ENCODE results near the gene GOLGA6L2.

Gene GOLGA6L2

GRCh38 chr15:23424111-23424904 lies 22.7 kb downstream of the GOLGA6L2 start:
- DNase-seq: peak in 1 of 2 donors; percentile 54
- H3K4me1 ChIP-seq: peaks cover 0 to 30% (median 9%) of the 10 kb centered on the region in 4 donors
- H3K27me3 ChIP-seq: no peaks in the 10 kb centered on the region
- H3K27ac ChIP-seq: no peak overlapping the region
- no peak overlapping the region for H3K4me3 ChIP-seq
- H3K36me3 ChIP-seq: no peaks in the 10 kb centered on the region
- no peaks in the 10 kb centered on the region for H3K9me3 ChIP-seq
- intact Hi-C loops (cut with DNase I; ENCODE audit: low total_unique reads): no loop called here
- no peak for TF ChIP-seq CTCF (IDR thresholded peaks at IDR 0.05)

GRCh38 chr15:23422946-23423708 lies 23.9 kb downstream of the GOLGA6L2 start:
- H3K4me3 ChIP-seq: no peak overlapping the region
- H3K27me3 ChIP-seq: no peaks in the 10 kb centered on the region
- intact Hi-C loops (cut with DNase I; ENCODE audit: low total_unique reads): no loop called here
- no peak for TF ChIP-seq CTCF (IDR thresholded peaks at IDR 0.05)
- H3K4me1 ChIP-seq: peaks cover 0 to 30% (median 9%) of the 10 kb centered on the region in 4 donors
- H3K9me3 ChIP-seq: no peaks in the 10 kb centered on the region
- H3K36me3 ChIP-seq: no peaks in the 10 kb centered on the region
- DNase-seq: peak in 1 of 2 donors; percentile 63
- peak overlapping the region; percentile 72 for H3K27ac ChIP-seq

GRCh38 chr15:23422099-23422945 lies 24.7 kb downstream of the GOLGA6L2 start:
- DNase-seq: peak; percentile 42 to 89
- Histone ChIP-seq H3K4me3 (no peak overlapping the region), H3K9me3 (no peaks in the 10 kb centered on the region), H3K27me3 (no peaks in the 10 kb centered on the region), H3K4me1 (peaks cover 0 to 30% (median 9%) of the 10 kb centered on the region in 4 donors), H3K36me3 (no peaks in the 10 kb centered on the region), H3K27ac (peak overlapping the region; percentile 72)
- no peak for TF ChIP-seq CTCF (IDR thresholded peaks at IDR 0.05)
- intact Hi-C loops (cut with DNase I; ENCODE audit: low total_unique reads): no loop called here

GRCh38 chr15:23420806-23421575 lies 26.1 kb downstream of the GOLGA6L2 start:
- Histone ChIP-seq H3K27ac (peak overlapping the region; percentile 54 to 61), H3K4me3 (no peak overlapping the region), H3K27me3 (no peaks in the 10 kb centered on the region), H3K9me3 (no peaks in the 10 kb centered on the region), H3K36me3 (no peaks in the 10 kb centered on the region), H3K4me1 (peaks cover 0 to 30% (median 9%) of the 10 kb centered on the region in 4 donors)
- DNase-seq: peak in 1 of 2 donors; percentile 68
- no peak for TF ChIP-seq CTCF (IDR thresholded peaks at IDR 0.05)
- intact Hi-C loops (cut with DNase I; ENCODE audit: low total_unique reads): no loop called here
